HCT116 (cell line): ENCODE measurements around the gene HOXC4. TPM values are rescaled to one million over a fixed set of nuclear protein-coding genes. Genes with fewer than 3 reads are reported as not detected.
"Not testable (repeated sequence)": the region's sequence is repeated elsewhere in the genome, so short reads cannot be mapped to it uniquely, and the experiment has no call there.

Experiments
- ATAC-seq: fragments of 200-7000 bp; cut with Tn5 transposase; 2 replicates; pipeline ENCODE4 v1.9.1; 2020; ENCODE audit warnings: mild to moderate bottlenecking, moderate library complexity
- BruUV-seq: library from RNA; stranded (reverse); fragments of 400-500 nt; replicated peaks from 2 replicates; lab custom pipeline; 2021; lab: Mats Ljungman, UMichigan
- CTCF ChIA-PET: fragments of 300-600 bp; sonication (Branson Sonifier 250); formaldehyde crosslinking; loops from one replicate; lab custom pipeline; 2021; ENCODE audit warnings: antibody characterized with exemption; lab: Charles Lee
- POLR2A ChIA-PET: fragments of 300-600, 350-600 bp; sonication (Branson Sonifier 250); formaldehyde crosslinking; loops from one replicate; lab custom pipeline; 2021; ENCODE audit warnings: antibody characterized with exemption; lab: Charles Lee
- RAD21 ChIA-PET, 2 experiments: fragments of 300-600 bp; sonication (Branson Sonifier 250); formaldehyde crosslinking; loops; one replicate each; lab custom pipeline; 2023; ENCODE audit warnings: low total read pairs in 2 of 2; ENCODE audit not compliant: uncharacterized antibody in 2 of 2, unreplicated experiment in 2 of 2, low non-redundant PET in 1 of 2; lab: Charles Lee
- DNase-seq: peaks from one replicate; pipeline ENCODE4 v3.0.0-alpha.2; 2010; ENCODE audit warnings: low read depth, low spot score
- H2AFZ ChIP-seq: fragments of 200-600 bp; shearing (Covaris generic), sonication (generic); 2 replicates; pipeline ENCODE4 v1.6.1; 2017; ENCODE audit warnings: low read depth, mixed run types, mixed read lengths, antibody characterized with exemption, low read length; ENCODE audit not compliant: poor library complexity, severe bottlenecking
- H3K27ac ChIP-seq: 2 replicates; pipeline ENCODE4 v1.5.1; 2012; ENCODE audit warnings: low read depth, low read length
- H3K27me3 ChIP-seq: fragments of 200-600 bp; sonication (generic); 2 replicates; pipeline ENCODE4 v1.6.1; 2016; ENCODE audit warnings: mixed run types, low read length, mixed read lengths; ENCODE audit not compliant: insufficient read depth
- H3K36me3 ChIP-seq, 2 experiments: fragments of 200-500 bp in 1 of 2; fragments of 200-600 bp in 1 of 2; sonication (Bioruptor generic) in 1 of 2; sonication (generic) in 1 of 2; 2 replicates each; pipeline versions ENCODE4 v1.5.1 to v1.6.1; 2014 to 2016; ENCODE audit warnings: low read length in 2 of 2, inconsistent platforms in 1 of 2, mixed read lengths in 1 of 2, mixed run types in 1 of 2; ENCODE audit not compliant: insufficient read depth in 2 of 2, control insufficient read depth in 1 of 2
- H3K4me1 ChIP-seq, 2 experiments: fragments of 200-600 bp in 1 of 2; sonication (generic) in 1 of 2; 2 replicates each; pipeline versions ENCODE4 v1.5.1 to v1.6.1; 2012 to 2017; ENCODE audit warnings: low read length in 2 of 2, inconsistent platforms in 1 of 2, mild to moderate bottlenecking in 1 of 2, mixed read lengths in 1 of 2, mixed run types in 1 of 2, moderate library complexity in 1 of 2; ENCODE audit not compliant: insufficient read depth in 2 of 2, control insufficient read depth in 1 of 2
- H3K4me2 ChIP-seq: fragments of 200-600 bp; sonication (generic); 2 replicates; pipeline ENCODE4 v1.6.1; 2017; ENCODE audit warnings: mixed run types, low read length, mixed read lengths
- H3K4me3 ChIP-seq, 2 experiments: fragments of 200-600 bp in 1 of 2; sonication (generic) in 1 of 2; replicated peaks in 1 of 2; 2 replicates each; pipeline ENCODE4 v1.5.1; 2011 to 2016; ENCODE audit warnings: low read length in 2 of 2, control low read depth in 1 of 2, low read depth in 1 of 2, mild to moderate bottlenecking in 1 of 2, mixed read lengths in 1 of 2, mixed run types in 1 of 2
- H3K79me2 ChIP-seq: fragments of 200-600 bp; sonication (generic); 2 replicates; pipeline ENCODE4 v1.6.1; 2017; ENCODE audit warnings: mild to moderate bottlenecking, mixed run types, low read length, moderate library complexity, mixed read lengths; ENCODE audit not compliant: insufficient read depth
- H3K9ac ChIP-seq: fragments of 200-600 bp; sonication (generic); 2 replicates; pipeline ENCODE4 v1.6.1; 2016; ENCODE audit warnings: low read length, mixed read lengths
- H3K9me2 ChIP-seq: fragments of 200-600 bp; sonication (generic), shearing (Covaris generic); 2 replicates; pipeline ENCODE4 v1.6.1; 2017; ENCODE audit warnings: mixed run types, mild to moderate bottlenecking, moderate library complexity; ENCODE audit not compliant: insufficient read depth
- H3K9me3 ChIP-seq, 2 experiments: fragments of 200-500 bp in 1 of 2; fragments of 200-600 bp in 1 of 2; sonication (Bioruptor generic) in 1 of 2; sonication (generic) in 1 of 2; 2 replicates each; pipeline ENCODE4 v1.6.1; 2014 to 2017; ENCODE audit warnings: low read length in 2 of 2, mixed read lengths in 2 of 2, inconsistent platforms in 1 of 2, low read depth in 1 of 2, mild to moderate bottlenecking in 1 of 2, mixed run types in 1 of 2, moderate library complexity in 1 of 2; ENCODE audit not compliant: control insufficient read depth in 1 of 2, insufficient read depth in 1 of 2
- H4K20me1 ChIP-seq: fragments of 200-600 bp; sonication (generic), shearing (Covaris generic); 2 replicates; pipeline ENCODE4 v1.6.1; 2017; ENCODE audit warnings: mixed run types, mild to moderate bottlenecking, moderate library complexity; ENCODE audit not compliant: insufficient read depth
- intact Hi-C: fragments of 100-400 bp; cut with micrococcal nuclease; formaldehyde crosslinking; loops from 2 replicates; pipeline ENCODE4 v1.10.0; 2022
- total RNA-seq: library from RNA; stranded (reverse); gene quantifications from one replicate; pipeline ENCODE4 v1.2.1, GENCODE V29; 2021; ENCODE audit not compliant: unreplicated experiment

The HOXC4 gene
- total RNA-seq, 1 experiment from 2014 or later = 1.5 TPM

GRCh38 chr12:54079115-54079514, 25.5 kb downstream of the HOXC4 start:
- H2AFZ ChIP-seq, H3K9me2 ChIP-seq, H3K9me3 ChIP-seq, RAD21 ChIA-PET, H3K36me3 ChIP-seq, H3K27ac ChIP-seq, POLR2A ChIA-PET, BruUV-seq, DNase-seq, ATAC-seq, CTCF ChIA-PET, H3K4me3 ChIP-seq, H3K4me1 ChIP-seq, H3K4me2 ChIP-seq, H3K9ac ChIP-seq, H3K27me3 ChIP-seq, H4K20me1 ChIP-seq, H3K79me2 ChIP-seq, intact Hi-C loops: not testable (repeated sequence)

GRCh38 chr12:54080008-54080924, 26.6 kb downstream of the HOXC4 start:
- H3K9me3 ChIP-seq, H3K79me2 ChIP-seq, DNase-seq, H3K9me2 ChIP-seq, H3K9ac ChIP-seq, H4K20me1 ChIP-seq, H3K4me3 ChIP-seq, BruUV-seq, intact Hi-C loops, H3K4me1 ChIP-seq, H3K4me2 ChIP-seq, ATAC-seq, H3K27ac ChIP-seq, CTCF ChIA-PET, POLR2A ChIA-PET, H3K36me3 ChIP-seq, H3K27me3 ChIP-seq, RAD21 ChIA-PET, H2AFZ ChIP-seq: not testable (repeated sequence)

DNA sequence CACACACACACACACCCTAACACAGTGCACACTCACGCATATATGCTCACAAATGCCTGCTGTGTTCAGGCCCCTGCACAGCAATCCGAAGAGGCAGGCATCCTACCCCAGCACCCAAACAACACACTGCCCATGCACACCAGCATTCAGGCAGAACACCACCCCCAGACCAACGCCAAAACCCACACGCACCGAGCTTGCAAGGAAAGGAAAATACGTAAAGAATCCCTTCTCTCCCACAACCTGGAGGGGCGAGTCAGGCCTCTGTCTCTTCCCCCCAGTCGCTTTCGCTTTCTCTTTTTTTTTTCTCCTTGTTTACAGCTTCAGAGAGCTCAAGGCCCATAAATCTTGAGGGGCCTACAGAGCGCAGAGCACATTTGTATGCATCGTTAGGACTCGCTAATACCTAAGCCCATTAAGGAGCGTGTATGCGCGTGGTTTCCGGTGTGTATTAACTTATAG, 27.4 kb downstream of the HOXC4 start:
- H4K20me1 ChIP-seq, H3K4me2 ChIP-seq, POLR2A ChIA-PET, RAD21 ChIA-PET, H3K27me3 ChIP-seq, H3K79me2 ChIP-seq, H3K36me3 ChIP-seq, H3K9ac ChIP-seq, intact Hi-C loops, DNase-seq, H2AFZ ChIP-seq, H3K4me1 ChIP-seq, H3K4me3 ChIP-seq, H3K27ac ChIP-seq, ATAC-seq, BruUV-seq, H3K9me2 ChIP-seq, CTCF ChIA-PET, H3K9me3 ChIP-seq: not testable (repeated sequence)

DNA sequence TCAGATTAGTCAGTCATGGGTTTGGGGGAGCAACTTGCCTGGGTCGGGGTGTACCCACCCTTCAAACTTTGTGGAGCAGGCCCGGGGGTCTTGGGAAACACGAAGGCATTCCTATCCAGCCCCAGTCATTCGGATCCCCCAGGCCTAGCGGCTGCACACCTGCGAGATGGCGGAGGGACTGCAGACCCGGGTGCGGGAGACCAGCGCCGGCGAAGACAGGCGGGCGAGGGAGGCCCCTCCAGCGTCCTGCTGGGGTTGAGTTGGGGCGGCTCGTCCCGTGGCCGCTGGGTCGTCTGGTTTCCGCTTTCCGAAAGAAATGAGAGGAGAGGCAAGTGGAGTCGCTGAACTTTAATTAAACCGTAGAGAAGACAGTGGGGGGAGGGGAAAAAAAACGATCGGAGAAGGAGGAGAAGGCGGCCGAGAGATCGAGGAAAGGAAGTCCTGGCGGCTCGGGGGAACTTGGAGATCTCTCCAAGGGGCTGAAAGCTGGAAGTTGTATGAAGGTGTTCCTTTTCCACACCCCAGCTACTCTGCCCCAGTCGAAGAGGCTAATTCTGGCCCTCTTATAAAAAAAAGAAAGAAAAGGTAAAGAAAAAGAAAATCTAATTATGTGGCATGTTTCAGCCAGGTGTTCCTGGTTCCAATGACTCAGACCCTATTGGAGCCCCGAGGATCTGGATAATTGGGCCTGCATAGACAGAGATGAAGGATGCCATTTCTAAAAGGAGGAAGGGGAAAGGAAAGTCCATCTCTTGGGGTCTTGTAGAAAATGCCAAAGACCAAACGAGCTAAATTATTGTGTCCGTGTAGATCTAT, 28.2 kb downstream of the HOXC4 start:
- H3K9me2 ChIP-seq, H4K20me1 ChIP-seq, intact Hi-C loops, H3K27ac ChIP-seq, H3K36me3 ChIP-seq, POLR2A ChIA-PET, RAD21 ChIA-PET, H3K4me1 ChIP-seq, H3K4me3 ChIP-seq, BruUV-seq, ATAC-seq, H3K27me3 ChIP-seq, H3K79me2 ChIP-seq, H3K9ac ChIP-seq, H3K4me2 ChIP-seq, CTCF ChIA-PET, H3K9me3 ChIP-seq, H2AFZ ChIP-seq, DNase-seq: not testable (repeated sequence)
